ENCODE measurements around the gene COL9A3. TPM values are rescaled to one million over a fixed set of nuclear protein-coding genes. Genes with fewer than 3 reads are reported as not detected.

Gene COL9A3
- 8.6 to 11.3 TPM (median 8.9 TPM) in 3 replicates for total RNA-seq
- long read RNA-seq, transcript COL9A3-215 (32 exons, 2,497 nt) = major isoform, 24 of 30 reads
- long read RNA-seq, partial matches to known transcripts = 2 of 30 reads
- long read RNA-seq, other reads (novel, unspliced or antisense) = 4 of 30 reads

DNA sequence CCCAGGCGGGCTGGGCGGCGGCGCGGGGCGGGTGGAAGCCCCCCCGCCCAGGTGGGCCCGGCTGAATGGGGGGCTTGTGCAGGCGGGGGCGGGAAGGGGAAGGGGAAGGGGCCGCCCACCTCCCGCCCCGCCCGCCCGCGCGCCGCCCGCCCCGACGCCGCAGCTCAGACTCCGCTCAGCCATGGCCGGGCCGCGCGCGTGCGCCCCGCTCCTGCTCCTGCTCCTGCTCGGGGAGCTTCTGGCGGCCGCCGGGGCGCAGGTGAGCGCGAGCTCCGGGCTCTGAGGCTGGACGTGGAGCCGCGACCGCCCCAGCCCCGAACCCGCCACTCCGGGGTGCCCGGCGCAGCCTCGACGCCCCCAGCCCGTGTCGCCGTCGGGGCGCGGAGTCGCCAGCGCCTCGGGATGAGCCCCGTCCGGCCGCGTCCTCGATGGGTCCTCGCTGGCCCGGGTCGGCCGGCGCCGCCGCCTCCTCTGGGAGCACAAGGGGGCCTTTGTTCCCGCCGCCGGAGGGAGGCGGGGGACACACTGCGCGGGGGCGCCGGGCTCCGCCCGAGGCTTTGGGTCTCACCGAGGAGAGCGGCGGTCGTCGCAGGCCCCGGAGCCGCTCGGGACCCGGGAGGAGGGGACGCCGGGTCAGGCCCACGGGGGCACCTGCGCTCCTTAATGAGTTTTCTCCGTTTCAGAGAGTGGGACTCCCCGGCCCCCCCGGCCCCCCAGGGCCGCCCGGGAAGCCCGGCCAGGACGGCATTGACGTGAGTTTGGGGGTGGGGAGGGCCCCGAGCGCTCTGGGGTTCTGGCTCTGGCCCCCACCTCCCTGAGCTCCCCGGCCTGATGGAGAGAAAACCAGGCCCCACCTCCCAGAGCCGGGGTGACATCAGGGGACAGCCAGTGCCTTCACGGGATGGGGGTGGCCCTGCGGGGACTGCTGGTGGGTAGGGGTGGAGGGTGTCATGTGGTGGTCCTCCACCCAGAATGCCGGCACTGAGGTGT, at the start of gene COL9A3:
Gene COL9A3 (plus strand): TSS at position 167 of the 990 bp plus-strand sequence. CDS start 15 bp downstream, at position 182.
- no peak for DNase-seq (ENCODE audit: low spot score)
- Mint-ChIP-seq H3K4me1 (ENCODE audit: low read depth) (peaks cover 40% of the 10 kb centered on the region), H3K27me3 (ENCODE audit: low read depth) (no peaks in the 10 kb centered on the region), H3K4me3 (ENCODE audit: unreplicated experiment) (peak within 1 kb of the TSS; percentile 53), H3K36me3 (ENCODE audit: low read depth) (peaks cover 4% of the 10 kb centered on the region), H3K9me3 (ENCODE audit: low read depth) (no peaks in the 10 kb centered on the region), H3K27ac (ENCODE audit: unreplicated experiment) (no peak within 1 kb of the TSS)
- TF ChIP-seq, protein P1, sequence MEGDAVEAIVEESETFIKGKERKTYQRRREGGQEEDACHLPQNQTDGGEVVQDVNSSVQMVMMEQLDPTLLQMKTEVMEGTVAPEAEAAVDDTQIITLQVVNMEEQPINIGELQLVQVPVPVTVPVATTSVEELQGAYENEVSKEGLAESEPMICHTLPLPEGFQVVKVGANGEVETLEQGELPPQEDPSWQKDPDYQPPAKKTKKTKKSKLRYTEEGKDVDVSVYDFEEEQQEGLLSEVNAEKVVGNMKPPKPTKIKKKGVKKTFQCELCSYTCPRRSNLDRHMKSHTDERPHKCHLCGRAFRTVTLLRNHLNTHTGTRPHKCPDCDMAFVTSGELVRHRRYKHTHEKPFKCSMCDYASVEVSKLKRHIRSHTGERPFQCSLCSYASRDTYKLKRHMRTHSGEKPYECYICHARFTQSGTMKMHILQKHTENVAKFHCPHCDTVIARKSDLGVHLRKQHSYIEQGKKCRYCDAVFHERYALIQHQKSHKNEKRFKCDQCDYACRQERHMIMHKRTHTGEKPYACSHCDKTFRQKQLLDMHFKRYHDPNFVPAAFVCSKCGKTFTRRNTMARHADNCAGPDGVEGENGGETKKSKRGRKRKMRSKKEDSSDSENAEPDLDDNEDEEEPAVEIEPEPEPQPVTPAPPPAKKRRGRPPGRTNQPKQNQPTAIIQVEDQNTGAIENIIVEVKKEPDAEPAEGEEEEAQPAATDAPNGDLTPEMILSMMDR (IDR thresholded peaks at IDR 0.05) = no peak

DNA sequence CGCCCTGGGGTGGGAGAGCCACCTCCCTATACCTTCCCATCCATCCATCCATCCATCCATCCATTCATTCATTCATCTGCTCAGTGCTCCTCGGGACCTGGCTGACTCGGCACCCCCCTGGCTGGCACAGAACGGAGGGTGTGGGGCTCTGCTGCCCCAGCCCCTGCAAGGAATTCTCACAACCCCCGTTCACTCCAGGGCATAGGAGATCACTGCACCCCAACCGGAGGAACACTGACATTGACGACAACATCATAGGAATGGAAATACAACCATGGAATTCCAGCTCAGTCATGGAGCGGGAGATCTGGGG, 48.7 kb upstream of the COL9A3 start:
- Mint-ChIP-seq H3K27ac (ENCODE audit: unreplicated experiment) (no peak overlapping the region), H3K27me3 (ENCODE audit: low read depth) (peaks cover 16% of the 10 kb centered on the region), H3K4me1 (ENCODE audit: low read depth) (peaks cover 14% of the 10 kb centered on the region), H3K4me3 (ENCODE audit: unreplicated experiment) (no peak overlapping the region), H3K36me3 (ENCODE audit: low read depth) (no peaks in the 10 kb centered on the region), H3K9me3 (ENCODE audit: low read depth) (no peaks in the 10 kb centered on the region)
- peak; percentile 55 for DNase-seq (ENCODE audit: low spot score)
- TF ChIP-seq, protein P1 (IDR thresholded peaks at IDR 0.05) = no peak

DNA sequence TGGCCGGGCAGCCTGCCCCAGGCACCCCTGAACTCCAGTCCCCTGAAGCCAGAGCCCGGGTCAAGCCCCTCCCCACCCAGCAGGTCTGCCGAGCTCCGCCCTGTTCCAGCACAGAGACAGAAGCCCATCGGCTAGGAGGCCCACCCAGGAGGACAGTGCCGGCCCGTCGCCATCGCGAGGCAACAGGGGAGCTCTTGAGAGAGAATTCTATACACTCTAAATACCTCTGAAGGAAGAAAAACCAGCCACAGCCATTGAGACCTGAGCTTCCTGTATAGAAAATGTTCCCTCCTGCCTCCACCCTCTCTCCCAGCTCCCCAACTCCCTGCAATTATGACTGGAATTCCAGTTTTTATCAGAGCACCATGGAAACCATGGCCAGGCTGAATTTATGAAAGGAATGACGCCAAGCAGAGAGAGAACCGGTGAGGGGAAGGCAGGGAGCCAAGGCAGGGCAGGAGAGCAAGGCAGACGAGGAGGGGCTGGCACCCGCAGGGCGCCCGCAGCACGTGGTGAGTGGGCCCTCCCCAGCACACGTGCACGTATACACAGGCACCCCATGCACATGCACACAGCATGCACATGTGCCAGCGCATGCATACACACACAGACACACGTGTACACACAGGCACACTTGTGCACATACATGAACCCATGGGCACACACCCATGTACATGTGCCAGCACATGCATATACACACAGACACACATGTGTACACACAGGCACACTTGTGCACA, 48.1 kb upstream of the COL9A3 start:
- Mint-ChIP-seq H3K9me3 (ENCODE audit: low read depth) (no peaks in the 10 kb centered on the region), H3K27ac (ENCODE audit: unreplicated experiment) (no peak overlapping the region), H3K4me1 (ENCODE audit: low read depth) (peaks cover 18% of the 10 kb centered on the region), H3K27me3 (ENCODE audit: low read depth) (peaks cover 19% of the 10 kb centered on the region), H3K36me3 (ENCODE audit: low read depth) (no peaks in the 10 kb centered on the region), H3K4me3 (ENCODE audit: unreplicated experiment) (no peak overlapping the region)
- TF ChIP-seq, protein P1 (IDR thresholded peaks at IDR 0.05) = no peak
- peak; percentile 81 for DNase-seq (ENCODE audit: low spot score)

DNA sequence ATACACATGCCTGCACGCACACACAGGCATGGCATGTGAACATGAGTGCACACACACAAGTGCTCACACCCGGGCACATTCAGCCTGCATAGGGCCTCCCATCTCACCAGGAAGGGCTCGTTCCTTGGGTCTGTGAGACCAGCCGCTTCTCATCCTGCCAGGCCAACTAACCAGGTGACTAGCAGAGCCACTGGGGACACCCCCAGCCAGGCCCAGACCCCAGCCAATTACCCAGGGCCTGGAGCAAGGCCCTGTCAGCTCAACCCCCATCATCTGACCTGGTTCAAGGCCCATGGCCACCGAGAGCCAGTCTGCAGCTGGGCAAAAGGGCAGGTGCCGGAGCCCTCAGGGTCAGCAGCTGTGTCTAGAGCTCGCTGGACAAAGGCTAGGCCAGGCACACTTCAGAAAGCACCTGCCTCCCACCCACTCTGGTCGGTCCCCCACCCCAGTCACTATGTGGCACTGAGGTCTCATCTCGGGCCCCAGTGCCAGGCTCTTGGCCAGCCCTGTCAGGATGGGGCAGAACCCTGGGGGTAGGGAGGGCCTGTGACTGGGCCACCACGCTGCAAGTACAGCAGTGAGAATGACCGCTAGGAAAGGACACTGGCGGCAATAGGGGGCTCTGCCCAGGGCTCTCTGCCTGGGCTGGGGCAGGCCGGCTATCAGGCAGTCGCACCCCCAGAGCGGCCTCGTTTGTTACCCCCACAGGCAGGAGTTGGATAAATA, 47.3 kb upstream of the COL9A3 start:
- TF ChIP-seq, protein P1 (IDR thresholded peaks at IDR 0.05) = no peak
- peaks cover 23% of the 10 kb centered on the region for H3K27me3 Mint-ChIP-seq (ENCODE audit: low read depth)
- H3K36me3 Mint-ChIP-seq (ENCODE audit: low read depth) = no peaks in the 10 kb centered on the region
- DNase-seq (ENCODE audit: low spot score) = peak; percentile 81
- no peak overlapping the region for H3K4me3 Mint-ChIP-seq (ENCODE audit: unreplicated experiment)
- no peaks in the 10 kb centered on the region for H3K9me3 Mint-ChIP-seq (ENCODE audit: low read depth)
- H3K27ac Mint-ChIP-seq (ENCODE audit: unreplicated experiment) = no peak overlapping the region
- H3K4me1 Mint-ChIP-seq (ENCODE audit: low read depth) = peaks cover 18% of the 10 kb centered on the region

Data from chondrocyte (in vitro differentiated cells).